Cardiac fibroblast (primary cell): Measurements from ENCODE around the gene EIF4E2.

Source experiments
- DNase-seq, 2 donors: peaks; one replicate each; pipeline versions ENCODE4 v3.0.0 to v3.0.0-alpha.2; 2010; ENCODE audit warnings: low read depth in 2 of 2
- H3K4me3 ChIP-seq, 2 donors: replicated peaks in 1 of 2; 1 replicate in 1 of 2; 2 replicates in 1 of 2; pipeline ENCODE4 v1.5.1; 2011; ENCODE audit warnings: low read depth in 2 of 2, low read length in 2 of 2, mild to moderate bottlenecking in 2 of 2, moderate library complexity in 1 of 2
- TF ChIP-seq, protein P1 (sequence below): IDR thresholded peaks from one replicate; pipeline ENCODE4 v1.5.1; 2011; ENCODE audit warnings: low read depth, mild to moderate bottlenecking, low read length, inconsistent platforms

The EIF4E2 gene

DNA sequence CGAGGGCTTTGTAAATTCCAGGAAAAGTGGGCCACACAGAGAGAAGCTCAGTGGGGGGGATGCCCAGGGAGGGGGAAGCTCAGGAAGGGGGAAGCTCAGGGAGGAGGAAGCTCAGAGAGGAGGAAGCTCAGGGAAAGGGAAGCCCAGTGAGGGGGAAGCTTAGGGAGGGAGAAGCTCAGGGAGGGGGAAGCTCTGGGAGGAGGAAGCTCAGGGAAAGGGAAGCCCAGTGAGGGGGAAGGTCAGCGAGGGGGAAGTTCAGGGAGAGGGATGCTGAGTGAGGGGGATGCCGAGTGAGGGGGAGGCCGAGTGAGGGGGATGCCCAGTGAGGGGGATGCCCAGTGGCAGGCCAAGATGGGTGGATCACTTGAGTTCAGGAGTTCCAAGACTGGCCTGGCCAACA is 11.8 kb upstream of the EIF4E2 start:
- DNase-seq, result no peak
- no peak overlapping the region for H3K4me3 ChIP-seq
- TF ChIP-seq, protein P1, sequence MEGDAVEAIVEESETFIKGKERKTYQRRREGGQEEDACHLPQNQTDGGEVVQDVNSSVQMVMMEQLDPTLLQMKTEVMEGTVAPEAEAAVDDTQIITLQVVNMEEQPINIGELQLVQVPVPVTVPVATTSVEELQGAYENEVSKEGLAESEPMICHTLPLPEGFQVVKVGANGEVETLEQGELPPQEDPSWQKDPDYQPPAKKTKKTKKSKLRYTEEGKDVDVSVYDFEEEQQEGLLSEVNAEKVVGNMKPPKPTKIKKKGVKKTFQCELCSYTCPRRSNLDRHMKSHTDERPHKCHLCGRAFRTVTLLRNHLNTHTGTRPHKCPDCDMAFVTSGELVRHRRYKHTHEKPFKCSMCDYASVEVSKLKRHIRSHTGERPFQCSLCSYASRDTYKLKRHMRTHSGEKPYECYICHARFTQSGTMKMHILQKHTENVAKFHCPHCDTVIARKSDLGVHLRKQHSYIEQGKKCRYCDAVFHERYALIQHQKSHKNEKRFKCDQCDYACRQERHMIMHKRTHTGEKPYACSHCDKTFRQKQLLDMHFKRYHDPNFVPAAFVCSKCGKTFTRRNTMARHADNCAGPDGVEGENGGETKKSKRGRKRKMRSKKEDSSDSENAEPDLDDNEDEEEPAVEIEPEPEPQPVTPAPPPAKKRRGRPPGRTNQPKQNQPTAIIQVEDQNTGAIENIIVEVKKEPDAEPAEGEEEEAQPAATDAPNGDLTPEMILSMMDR, result no peak

DNA sequence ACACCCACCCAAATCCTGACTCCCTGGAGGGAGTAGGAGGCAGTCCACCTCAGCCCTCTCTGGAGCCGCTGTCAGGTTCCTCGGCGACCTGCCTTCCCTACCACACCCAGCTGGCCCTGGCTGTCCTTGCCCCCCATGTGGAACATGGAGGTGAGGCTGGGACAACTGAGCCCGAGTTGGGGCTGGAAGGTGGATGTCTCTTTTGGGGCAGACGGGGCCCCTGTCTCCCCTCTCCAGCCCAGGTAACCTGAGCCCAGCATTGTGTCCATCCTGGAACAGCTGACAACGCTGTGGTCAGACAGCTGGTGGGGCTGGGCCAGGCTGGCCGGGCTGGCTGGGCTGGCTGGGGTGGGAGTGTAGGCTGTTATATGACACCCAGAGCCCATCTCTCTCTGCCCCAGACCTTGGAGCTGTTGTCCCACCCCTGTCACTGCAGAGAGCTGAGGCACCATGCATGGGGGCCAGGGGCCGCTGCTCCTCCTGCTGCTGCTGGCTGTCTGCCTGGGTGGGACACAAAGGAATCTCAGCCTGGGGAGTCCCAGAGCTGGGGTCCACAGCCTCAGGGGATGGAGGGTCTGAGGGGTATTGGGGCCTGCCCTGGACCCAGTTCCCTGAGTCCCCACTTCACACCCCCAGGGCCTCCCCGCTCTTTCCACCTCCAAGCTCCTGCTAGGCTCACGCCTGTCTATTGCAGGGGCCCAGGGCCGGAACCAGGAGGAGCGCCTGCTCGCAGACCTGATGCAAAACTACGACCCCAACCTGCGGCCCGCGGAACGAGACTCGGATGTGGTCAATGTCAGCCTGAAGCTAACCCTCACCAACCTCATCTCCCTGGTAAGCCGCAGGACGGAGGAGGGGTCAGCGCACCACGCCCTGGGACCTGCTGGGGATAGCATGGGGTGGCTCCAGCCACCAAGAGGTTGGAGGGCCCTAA is 10.9 kb upstream of the EIF4E2 start, which contains the start of gene CHRNG:
TSS of gene CHRNG (plus strand) at position 395 of the 934 bp plus-strand sequence. CDS start at position 451, 56 bp downstream.
- no peak for DNase-seq
- TF ChIP-seq, protein P1, result no peak
- no peak within 1 kb of the TSS for H3K4me3 ChIP-seq

DNA sequence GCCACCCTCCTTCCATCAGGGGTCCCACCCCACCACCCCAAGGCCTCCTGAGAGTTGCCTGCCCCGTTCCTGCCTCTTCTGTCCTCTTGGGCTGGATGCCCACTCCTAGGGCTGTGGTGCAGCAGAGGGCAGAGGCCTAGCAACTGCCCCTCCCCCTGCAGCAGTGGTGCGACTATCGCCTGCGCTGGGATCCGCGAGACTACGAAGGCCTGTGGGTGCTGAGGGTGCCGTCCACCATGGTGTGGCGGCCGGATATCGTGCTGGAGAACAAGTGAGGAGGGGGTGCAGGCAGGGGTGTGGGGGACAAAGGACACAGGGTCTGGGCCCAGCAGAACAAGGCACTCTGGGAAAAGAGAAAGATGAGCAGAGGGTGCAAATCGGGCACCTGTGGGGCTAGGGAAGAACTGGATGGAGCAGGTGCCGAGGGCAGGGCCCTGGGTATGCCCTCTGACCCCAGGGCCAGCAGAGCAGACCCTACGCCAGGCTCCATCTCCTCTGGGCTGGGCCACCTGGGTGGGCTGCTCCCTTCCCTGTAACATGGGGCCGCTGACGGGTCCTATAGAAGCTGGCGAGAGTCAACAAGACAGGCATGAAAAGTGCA is 9.9 kb upstream of the EIF4E2 start:
- TF ChIP-seq, protein P1, result no peak
- DNase-seq, result no peak
- H3K4me3 ChIP-seq, result no peak overlapping the region

DNA sequence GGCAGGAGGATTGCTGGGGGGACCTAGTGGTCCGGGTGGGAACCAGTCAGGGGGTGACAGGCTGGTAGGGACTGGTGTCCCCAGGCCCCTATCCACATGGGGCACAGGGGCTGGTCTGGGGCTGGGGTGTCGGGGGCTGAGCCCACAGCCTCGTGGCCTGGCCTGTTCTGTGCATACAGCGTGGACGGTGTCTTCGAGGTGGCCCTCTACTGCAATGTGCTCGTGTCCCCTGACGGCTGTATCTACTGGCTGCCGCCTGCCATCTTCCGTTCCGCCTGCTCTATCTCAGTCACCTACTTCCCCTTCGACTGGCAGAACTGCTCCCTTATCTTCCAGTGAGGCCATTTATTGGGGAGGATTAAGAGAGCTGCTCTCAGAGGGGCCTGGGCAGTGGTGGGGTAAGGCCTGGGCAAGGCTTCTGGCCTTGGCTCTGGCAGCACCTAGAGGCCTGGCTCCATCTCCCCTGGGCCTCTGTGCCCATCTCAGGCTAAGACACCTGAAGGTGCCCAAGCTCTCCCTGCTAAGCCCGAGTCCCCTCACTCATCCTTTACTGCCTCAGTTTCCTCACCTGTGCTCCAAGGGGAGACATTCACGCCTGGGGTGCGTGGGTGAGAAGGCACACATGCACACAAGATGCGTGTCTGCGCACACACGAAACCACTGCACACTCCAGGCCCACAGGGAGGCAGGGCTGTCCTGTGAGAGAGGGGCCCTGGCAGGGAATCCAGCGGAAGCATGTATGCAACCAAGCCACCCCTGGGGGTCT is 9.1 kb upstream of the EIF4E2 start:
- no peak overlapping the region for H3K4me3 ChIP-seq
- TF ChIP-seq, protein P1, result no peak

DNA sequence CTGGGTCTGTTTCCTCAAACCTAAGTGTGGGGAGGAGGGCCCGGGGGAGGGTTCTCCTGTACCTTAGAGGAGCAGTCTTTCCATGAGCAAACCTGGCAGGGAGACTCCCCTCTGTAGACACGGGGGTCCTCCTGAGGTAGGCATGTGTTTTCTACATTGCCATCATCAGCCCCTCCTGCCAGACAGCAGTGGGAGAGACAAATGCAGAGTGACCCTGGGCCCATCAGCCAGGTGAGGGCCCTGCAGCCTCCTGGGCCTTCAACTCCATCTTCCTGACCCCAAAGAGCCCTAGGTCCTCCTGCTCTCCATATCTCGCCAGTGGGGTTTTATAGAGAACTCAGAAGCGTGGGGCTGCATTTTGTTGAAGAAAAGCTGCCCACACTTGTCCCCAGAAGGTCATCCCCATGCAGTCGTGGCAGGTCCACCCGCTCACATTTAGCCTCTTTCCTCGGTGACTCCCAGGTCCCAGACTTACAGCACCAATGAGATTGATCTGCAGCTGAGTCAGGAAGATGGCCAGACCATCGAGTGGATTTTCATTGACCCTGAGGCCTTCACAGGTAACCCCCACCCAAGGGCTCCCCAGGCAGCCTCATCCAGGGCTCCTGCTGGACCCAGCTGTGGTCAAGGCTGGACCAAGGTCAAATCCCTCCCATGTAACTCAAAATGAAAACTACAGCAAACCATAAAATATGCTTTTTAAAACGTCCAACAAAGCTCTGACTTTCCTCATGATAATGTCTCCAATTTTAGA is 8.4 kb upstream of the EIF4E2 start:
- TF ChIP-seq, protein P1, result no peak
- DNase-seq, result no peak

More for the DNA sequence above, 9.1 kb upstream of the EIF4E2 start:
- no peak for DNase-seq

More for the DNA sequence above, 8.4 kb upstream of the EIF4E2 start:
- no peak overlapping the region for H3K4me3 ChIP-seq
